ENCODE measurements around the gene ARHGEF28. TPM values are rescaled to one million over a fixed set of nuclear protein-coding genes. Genes with fewer than 3 reads are reported as not detected.

ARHGEF28 gene
- total RNA-seq, 1 experiment from 2014 or later = 6.1 TPM

DNA sequence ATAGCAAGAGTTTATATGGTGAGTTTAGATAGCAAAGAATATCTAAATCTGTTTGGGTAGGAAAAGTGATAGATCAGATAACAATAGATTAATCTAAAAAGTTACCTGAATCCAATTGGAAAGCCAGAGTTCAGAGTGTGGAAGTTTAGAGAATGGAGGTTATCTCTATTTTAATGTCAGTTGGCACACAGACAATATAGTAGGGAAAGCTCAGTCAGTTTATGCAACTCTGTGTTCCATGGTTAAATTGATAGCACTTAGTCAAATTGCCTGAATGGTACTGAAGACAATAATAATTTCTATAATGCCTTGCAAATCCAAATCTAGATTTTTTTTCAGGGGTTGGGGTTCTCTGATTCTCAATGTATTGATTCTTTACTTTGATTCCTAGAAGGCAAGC lies 77.0 kb downstream of the ARHGEF28 start:
- Histone ChIP-seq H3K9me3 (ENCODE audit: control insufficient read depth in 1 of 2, insufficient read depth in 1 of 2, low read depth in 1 of 2, low read length in 2 of 2) (no peaks in the 10 kb centered on the region), H3K4me2 (ENCODE audit: low read length) (no peak overlapping the region), H3K79me2 (ENCODE audit: insufficient read depth, low read length) (no peaks in the 10 kb centered on the region), H4K20me1 (ENCODE audit: insufficient read depth) (no peaks in the 10 kb centered on the region), H3K9ac (ENCODE audit: low read length) (no peak overlapping the region), H3K27ac (ENCODE audit: low read depth, low read length) (no peak overlapping the region), H3K4me1 (ENCODE audit: control insufficient read depth in 1 of 2, insufficient read depth in 2 of 2, low read length in 2 of 2) (peaks cover 0 to 8% of the 10 kb centered on the region in 2 experiments; a peak in 1 of 4 replicates), H3K4me3 (replicated peaks in 1 of 2; ENCODE audit: low read depth in 1 of 2, low read length in 2 of 2) (no peak overlapping the region), H3K27me3 (ENCODE audit: insufficient read depth, low read length) (no peaks in the 10 kb centered on the region), H3K36me3 (ENCODE audit: control insufficient read depth in 1 of 2, insufficient read depth in 2 of 2, low read length in 2 of 2) (no peaks in the 10 kb centered on the region), H2AFZ (ENCODE audit: low read depth, low read length, poor library complexity, severe bottlenecking) (no peak overlapping the region), H3K9me2 (ENCODE audit: insufficient read depth) (no peaks in the 10 kb centered on the region)
- intact Hi-C loops (cut with micrococcal nuclease) = no loop called here
- ATAC-seq = no peak
- POLR2A ChIA-PET = no interaction called here
- no TSS peak for BruUV-seq (replicated peaks)
- CTCF ChIA-PET = interaction anchor here (1.2 kb wide), 1 partner anchor 10 kb away, joined by 4 read pairs; no protein-coding TSS in a partner anchor
- RAD21 ChIA-PET (ENCODE audit: low non-redundant PET in 1 of 2, low total read pairs in 2 of 2, uncharacterized antibody in 2 of 2, unreplicated experiment in 2 of 2) = no interaction called here
- DNase-seq (ENCODE audit: low read depth, low spot score) = no peak
- TF ChIP-seq JUND (IDR thresholded peaks at IDR 0.05) = no peak
- no peak for TF ChIP-seq EZH2 (IDR thresholded peaks at IDR 0.05)
- no peak for TF ChIP-seq SIN3A (IDR thresholded peaks at IDR 0.05; ENCODE audit: low read depth)
- TF ChIP-seq ELF1 (IDR thresholded peaks at IDR 0.05; ENCODE audit: borderline replicate concordance, low read depth) = no peak
- TF ChIP-seq, protein P1, sequence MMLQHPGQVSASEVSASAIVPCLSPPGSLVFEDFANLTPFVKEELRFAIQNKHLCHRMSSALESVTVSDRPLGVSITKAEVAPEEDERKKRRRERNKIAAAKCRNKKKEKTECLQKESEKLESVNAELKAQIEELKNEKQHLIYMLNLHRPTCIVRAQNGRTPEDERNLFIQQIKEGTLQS (IDR thresholded peaks at IDR 0.05) = no peak

DNA sequence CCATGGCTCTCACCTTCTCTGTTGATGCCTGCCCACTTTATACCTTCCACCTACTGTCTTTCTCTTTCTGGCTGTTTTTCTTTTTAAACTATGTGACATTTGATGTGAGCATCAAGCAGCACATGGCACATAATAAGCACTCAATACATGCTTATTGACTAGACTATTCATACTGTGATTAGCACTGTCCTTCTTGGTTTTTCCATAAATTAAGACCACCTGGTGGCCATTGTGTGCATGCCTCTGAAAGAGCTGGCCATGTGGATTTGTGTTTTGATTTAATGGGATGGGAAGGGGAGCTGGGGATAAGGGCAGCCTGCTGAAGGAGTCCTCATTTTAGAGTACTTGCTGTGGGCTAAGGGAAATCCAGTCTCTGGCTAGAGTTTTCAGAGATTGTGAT lies 79.4 kb downstream of the ARHGEF28 start:
- H3K4me3 ChIP-seq (replicated peaks in 1 of 2; ENCODE audit: low read depth in 1 of 2, low read length in 2 of 2) = no peak overlapping the region
- no peak overlapping the region for H2AFZ ChIP-seq (ENCODE audit: low read depth, low read length, poor library complexity, severe bottlenecking)
- H3K79me2 ChIP-seq (ENCODE audit: insufficient read depth, low read length) = no peaks in the 10 kb centered on the region
- no peak overlapping the region for H3K9ac ChIP-seq (ENCODE audit: low read length)
- H3K27me3 ChIP-seq (ENCODE audit: insufficient read depth, low read length) = no peaks in the 10 kb centered on the region
- BruUV-seq (replicated peaks) = no TSS peak
- no peaks in the 10 kb centered on the region for H3K9me2 ChIP-seq (ENCODE audit: insufficient read depth)
- ChIA-PET RAD21 (ENCODE audit: low non-redundant PET in 1 of 2, low total read pairs in 2 of 2, uncharacterized antibody in 2 of 2, unreplicated experiment in 2 of 2) (no interaction called here), CTCF (no interaction called here), POLR2A (no interaction called here)
- H3K36me3 ChIP-seq (ENCODE audit: control insufficient read depth in 1 of 2, insufficient read depth in 2 of 2, low read length in 2 of 2) = no peaks in the 10 kb centered on the region
- no peaks in the 10 kb centered on the region for H4K20me1 ChIP-seq (ENCODE audit: insufficient read depth)
- no peak overlapping the region for H3K4me2 ChIP-seq (ENCODE audit: low read length)
- H3K27ac ChIP-seq (ENCODE audit: low read depth, low read length) = no peak overlapping the region
- ATAC-seq = no peak
- H3K9me3 ChIP-seq (ENCODE audit: control insufficient read depth in 1 of 2, insufficient read depth in 1 of 2, low read depth in 1 of 2, low read length in 2 of 2) = no peaks in the 10 kb centered on the region
- intact Hi-C loops (cut with micrococcal nuclease) = no loop called here
- TF ChIP-seq SRF (IDR thresholded peaks at IDR 0.05; ENCODE audit: low read depth) (no peak), SIN3A (IDR thresholded peaks at IDR 0.05; ENCODE audit: low read depth) (no peak)
- TF ChIP-seq, protein P2, sequence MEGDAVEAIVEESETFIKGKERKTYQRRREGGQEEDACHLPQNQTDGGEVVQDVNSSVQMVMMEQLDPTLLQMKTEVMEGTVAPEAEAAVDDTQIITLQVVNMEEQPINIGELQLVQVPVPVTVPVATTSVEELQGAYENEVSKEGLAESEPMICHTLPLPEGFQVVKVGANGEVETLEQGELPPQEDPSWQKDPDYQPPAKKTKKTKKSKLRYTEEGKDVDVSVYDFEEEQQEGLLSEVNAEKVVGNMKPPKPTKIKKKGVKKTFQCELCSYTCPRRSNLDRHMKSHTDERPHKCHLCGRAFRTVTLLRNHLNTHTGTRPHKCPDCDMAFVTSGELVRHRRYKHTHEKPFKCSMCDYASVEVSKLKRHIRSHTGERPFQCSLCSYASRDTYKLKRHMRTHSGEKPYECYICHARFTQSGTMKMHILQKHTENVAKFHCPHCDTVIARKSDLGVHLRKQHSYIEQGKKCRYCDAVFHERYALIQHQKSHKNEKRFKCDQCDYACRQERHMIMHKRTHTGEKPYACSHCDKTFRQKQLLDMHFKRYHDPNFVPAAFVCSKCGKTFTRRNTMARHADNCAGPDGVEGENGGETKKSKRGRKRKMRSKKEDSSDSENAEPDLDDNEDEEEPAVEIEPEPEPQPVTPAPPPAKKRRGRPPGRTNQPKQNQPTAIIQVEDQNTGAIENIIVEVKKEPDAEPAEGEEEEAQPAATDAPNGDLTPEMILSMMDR (IDR thresholded peaks at IDR 0.05 in 2 of 3, conservative IDR thresholded peaks at IDR 0.05 in 1 of 3; ENCODE audit: borderline replicate concordance in 1 of 3, insufficient read depth in 1 of 3, low read depth in 2 of 3, low read length in 2 of 3) = peak in 2 of 3 experiments; percentile 5 to 32; a peak in 2 of 6 replicates
- no peak for DNase-seq (ENCODE audit: low read depth, low spot score)
- H3K4me1 ChIP-seq (ENCODE audit: control insufficient read depth in 1 of 2, insufficient read depth in 2 of 2, low read length in 2 of 2) = peaks cover 0 to 8% of the 10 kb centered on the region in 2 experiments; a peak in 1 of 4 replicates
